ENCODE data around the gene XKRX.

Gene XKRX

DNA sequence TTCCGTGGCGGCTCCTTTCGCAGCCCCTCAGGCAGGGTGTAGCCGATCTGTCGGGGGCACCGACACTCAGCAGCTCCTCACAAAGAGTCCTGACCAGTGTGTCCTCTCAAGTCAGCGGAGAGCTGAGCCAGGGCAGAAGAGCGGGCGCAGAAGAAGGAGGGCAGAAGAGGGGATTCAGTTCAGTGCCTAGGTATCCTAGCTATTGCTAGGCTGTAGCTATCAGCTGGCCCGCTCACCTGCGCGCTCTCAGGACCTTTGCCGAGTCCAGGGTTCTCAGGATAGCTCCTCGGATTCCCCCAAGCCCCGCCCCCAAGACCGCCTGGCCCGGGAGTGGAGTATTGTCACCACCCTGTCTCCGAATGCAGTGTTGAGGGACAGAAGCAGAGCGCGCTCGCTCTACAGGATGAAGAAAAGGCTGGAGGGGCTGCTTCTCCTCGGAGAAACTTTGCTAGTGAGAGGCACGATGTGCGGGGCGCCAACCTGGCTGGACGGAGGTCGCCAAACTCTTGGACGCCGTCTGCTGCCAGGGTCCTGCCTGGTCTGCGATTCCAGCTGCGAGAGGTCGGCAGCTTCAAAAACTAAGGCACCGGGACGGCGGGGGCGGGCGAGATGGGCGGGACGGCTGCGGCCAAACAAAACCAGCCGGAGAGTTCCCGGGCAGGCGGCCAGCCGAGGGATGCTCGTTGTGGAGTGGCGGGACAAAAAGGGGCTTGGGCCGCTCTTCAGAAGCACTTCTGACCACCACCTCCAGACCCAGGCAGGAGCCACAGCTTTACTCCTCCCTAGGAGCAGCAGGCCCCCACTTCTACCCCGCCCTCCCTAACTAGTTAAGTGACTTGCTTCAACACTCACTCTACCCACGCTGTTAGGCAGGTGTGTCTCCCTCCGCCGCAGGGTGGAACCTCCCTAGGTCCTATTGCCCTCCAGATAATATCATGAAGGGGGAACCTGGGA, at the start of gene XKRX:
TSS of gene XKRX (minus strand) at position 258 of the 954 bp plus-strand sequence. CDS start 613 bp downstream, outside the sequence.
- DNase-seq = peak; percentile 24

GRCh38 chrX:100976211-100976610, 47.5 kb upstream of the XKRX start:
- DNase-seq = no peak

GRCh38 chrX:100975212-100975611, 46.5 kb upstream of the XKRX start:
- no peak for DNase-seq

GRCh38 chrX:100973411-100973810, 44.7 kb upstream of the XKRX start:
- DNase-seq = no peak

DNA sequence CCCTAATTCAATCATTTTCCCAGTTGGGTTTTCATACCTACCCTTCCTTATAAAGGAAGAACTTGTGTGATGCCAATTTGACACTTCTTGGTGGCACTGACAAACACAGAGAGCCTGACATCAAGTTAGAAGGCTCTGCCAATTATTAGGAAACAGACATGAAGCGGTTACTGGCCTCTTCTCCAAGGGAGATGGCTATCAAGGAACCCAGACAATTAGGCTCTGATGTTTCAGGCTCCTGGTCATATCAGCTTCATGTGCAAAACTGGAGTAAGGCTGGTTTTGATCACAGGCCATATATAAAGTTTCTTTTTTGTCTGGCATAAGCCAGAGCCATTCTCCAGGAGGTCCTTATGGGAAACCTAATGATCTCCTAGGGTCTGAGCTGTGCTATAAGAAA, 41.2 kb upstream of the XKRX start:
- no peak for DNase-seq

DNA sequence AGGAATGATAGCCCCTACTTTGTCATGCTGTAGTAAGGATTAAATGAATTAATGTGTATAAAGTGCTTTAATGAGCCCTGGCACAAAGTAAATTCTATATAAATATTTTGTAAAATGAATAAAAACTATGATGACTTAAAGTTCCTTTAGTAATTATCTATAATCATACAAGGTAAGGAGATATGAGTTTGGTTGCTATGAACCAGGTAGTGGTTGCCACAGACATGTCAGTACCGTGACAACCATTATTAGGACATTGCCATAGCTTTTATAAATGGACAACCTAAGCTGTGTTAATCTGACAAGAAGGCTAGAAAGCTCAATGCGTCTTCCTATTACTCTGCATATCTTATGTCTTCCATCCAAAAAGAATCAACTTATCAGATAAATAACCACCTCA, 40.7 kb upstream of the XKRX start, which contains the start of gene ARL13A:
TSS of gene ARL13A (plus strand) at position 301 of the 400 bp plus-strand sequence. CDS start 3,982 bp downstream, outside the sequence.
- no peak for DNase-seq

GRCh38 chrX:100964362-100964761, 35.6 kb upstream of the XKRX start:
- DNase-seq = no peak

DNA sequence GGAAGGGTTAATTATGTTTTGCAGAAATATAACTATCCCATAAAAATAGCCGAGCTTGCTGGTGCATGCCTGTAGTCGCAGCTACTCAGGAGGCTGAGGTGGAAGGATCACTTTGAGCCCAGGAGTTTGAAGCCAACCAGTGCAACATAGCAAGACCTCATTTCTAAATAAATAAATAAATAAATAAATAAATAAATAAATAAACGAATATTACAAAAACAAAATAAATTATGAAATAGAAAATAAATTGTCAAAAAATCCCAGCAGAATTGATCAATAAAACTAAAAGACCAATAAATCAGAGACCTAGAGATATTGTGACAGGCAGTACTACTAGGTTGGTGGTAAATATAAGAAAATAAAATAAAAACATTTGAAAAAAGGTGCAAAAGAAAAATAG, 34.1 kb upstream of the XKRX start:
- no peak for DNase-seq

GRCh38 chrX:100948557-100948956, 19.8 kb upstream of the XKRX start:
- DNase-seq = no peak

DNA sequence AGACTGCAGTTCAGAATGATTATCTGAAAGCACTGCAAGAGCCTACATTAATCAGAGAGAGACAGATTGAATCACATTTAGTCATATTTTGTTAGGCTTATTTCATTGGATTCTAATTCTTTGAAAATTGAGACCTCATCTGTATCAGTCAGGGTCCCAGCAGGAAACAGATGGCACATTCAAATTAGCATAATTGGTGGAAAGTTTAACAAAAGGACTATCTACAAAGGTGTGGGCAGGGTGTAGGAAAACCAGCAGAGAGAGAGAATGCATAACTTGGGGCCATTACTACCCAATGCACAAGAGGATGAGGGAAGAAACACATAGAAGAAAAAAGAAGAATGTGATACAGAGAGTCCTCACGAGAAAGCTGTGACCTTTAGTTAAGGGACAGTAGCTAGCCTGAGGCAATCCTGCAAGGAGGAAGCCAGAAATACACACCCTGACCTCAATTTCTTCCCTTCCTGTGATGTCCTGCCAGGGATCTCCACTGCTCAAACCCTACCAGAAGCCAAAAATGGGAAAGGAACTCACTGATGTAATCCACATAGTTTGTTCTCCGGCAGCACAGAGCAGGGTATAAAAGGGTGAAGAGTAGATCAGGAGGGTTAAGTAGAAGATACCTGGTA, 17.7 kb upstream of the XKRX start:
- peak; percentile 0 for DNase-seq

- no peak for DNase-seq
These were observed 15.9 kb upstream of the XKRX start for GRCh38 chrX:100944601-100945000.

DNA sequence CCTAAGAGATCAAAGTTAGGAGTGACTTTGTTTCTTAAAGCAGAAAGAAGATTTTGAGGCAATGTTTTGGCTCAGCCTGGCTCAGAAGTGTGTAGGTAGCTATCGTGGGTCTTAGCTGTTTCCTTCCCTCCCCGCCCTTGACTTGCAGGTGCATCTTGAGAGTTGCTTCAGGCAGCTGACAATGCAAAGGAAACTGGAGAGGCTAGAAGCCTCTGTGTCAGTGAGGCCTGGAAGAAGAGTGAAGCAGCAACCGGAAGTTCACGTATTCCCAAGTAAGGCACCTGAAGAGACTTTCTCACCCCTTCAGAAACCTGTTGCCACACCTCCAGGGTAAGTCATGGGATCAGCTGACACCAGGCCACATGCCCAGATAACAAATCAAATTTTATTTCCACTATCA, 10.6 kb upstream of the XKRX start:
- no peak for DNase-seq

DNA sequence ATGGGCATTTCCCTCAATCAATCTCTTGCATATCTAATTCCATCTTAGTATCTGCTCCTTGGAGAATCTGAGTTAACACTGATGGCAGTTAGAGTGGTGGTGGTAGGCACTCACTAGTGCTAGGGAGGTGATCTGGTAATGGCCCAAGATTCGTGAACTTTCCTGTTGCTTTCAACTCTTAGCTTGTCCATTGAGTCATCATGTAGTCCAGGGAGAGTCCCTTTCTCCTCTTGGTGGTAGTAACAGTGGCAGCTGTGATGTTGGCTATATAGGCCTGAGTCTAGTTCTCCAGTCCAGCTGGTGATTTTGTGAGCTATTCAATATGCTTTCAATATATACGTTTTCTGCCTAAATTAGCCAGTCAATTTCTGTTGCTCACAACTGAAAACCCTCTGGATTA, 7.0 kb upstream of the XKRX start:
- no peak for DNase-seq

DNA sequence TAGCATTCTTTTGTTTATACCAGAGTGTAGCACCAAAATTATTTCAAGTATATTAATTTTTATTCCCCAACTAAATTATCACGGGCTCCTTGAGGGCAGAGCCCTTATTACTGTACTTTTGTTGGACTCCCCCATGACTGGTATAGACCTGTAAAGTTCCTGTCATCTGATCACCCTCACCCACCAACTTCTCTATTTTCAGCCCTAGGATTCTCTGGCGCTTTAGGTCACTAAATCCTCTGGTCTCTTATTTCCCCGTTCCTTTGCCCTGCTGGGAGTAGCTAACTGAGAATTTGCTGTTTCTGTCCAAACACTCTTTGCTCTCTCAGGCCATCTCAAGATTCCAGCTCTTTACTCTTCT, 3.2 kb upstream of the XKRX start:
- no peak for DNase-seq

DNA sequence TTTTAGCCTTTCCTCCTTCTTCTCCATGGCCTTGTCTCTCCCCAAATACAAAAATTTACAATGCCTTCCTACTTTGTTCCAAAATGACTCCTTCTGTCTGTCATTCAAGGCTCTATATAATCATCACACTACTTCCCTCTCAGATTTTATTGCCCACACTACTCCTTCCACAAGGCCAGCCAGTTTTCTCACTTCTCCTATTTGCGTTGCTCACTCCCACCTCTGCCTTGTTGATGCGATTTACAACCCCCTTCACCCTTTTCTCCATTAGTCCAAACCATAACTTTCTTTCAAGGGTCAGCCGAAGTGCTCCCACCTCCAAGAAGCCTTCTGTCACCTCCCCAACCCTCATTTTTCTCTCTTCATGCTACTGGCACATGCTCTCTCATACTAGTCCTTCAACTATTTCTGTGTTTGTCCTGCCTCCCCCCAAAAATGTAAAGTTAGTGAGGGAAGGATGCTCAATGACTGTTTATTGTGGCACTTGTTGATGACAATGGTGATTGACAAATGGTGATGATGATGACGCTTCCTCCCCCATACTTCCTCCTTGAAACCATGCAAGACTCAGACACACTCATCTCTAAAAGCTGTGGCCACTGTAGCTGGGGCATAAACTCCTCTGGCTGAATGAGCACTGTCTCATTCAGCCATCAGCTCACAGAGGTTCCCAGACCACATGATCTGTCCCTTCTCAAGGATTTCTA, 2.7 kb upstream of the XKRX start:
- DNase-seq = no peak

DNA sequence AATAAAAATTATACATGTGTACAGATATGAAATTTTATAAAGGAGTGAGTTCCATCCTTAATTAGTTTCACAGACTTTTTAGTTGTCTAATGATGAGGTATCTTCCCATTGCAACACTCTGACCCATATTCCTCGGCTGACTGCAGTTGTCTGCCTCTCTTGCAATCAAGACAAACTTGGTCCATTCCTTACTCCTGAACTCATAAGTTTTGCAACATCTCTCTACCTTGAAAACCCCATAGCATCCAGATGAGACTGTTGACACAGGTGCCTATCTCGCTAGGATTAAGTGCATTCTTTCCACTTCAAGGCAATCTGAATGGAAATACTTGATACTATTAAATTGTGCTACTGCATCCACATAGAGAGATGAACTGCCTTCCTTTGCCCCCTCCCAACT, 2.3 kb downstream of the XKRX start:
- no peak for DNase-seq

- DNase-seq = no peak
These were observed 4.3 kb downstream of the XKRX start for GRCh38 chrX:100924375-100924774.

GRCh38 chrX:100915562-100915961, 13.2 kb downstream of the XKRX start:
- no peak for DNase-seq

DNA sequence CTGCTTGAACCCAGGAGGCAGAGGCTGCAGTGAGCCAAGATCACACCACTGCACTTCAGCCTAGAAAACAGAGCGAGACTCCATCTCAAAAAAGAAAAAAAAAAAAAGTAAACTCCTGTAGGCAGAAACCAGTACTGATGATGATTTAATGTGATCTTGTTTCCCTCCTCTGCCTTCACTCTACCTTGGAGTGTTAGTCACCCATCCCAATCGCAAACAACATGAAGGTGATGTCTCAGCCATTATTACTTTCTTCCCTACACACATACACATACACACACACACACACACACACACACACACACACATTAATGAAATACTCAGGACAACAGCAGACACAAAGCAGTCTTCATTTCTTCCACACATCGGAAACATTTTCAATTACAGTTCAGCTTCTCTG, 15.6 kb downstream of the XKRX start:
- no peak for DNase-seq

GRCh38 chrX:100911731-100912130, 17.0 kb downstream of the XKRX start:
- DNase-seq = no peak

DNA sequence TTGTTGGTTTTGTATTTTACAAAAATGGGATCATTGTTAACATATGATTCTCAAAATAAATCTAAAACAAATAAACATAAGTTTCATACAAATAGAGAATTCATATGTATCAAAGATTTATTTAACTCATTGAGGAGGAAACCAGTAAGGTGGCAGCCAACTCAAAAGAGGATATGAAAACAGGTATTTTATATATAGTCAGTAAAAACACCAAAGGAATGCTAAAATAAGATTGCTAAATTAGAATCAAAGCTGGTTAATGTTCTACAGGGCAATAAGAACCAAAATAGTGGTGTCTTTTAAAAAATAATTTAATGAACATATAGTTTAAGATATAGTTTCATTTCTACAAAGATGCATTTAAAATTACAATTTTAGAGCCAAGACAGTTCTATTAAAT, 23.1 kb downstream of the XKRX start:
- no peak for DNase-seq

GRCh38 chrX:100904433-100904832, 24.3 kb downstream of the XKRX start:
- DNase-seq = no peak

GRCh38 chrX:100895365-100896075, 33.2 kb downstream of the XKRX start:
- peak; percentile 31 for DNase-seq
